ENCODE data around the gene DNER.

DNER gene

GRCh38 chr2:229417176-229417575 lies 297.2 kb downstream of the DNER start:
- H3K4me3 ChIP-seq (ENCODE audit: low read depth, low read length): no peak overlapping the region
- DNase-seq (ENCODE audit: low read depth): no peak
- TF ChIP-seq MAX (IDR thresholded peaks at IDR 0.05; ENCODE audit: low read depth, low read length) (no peak), POLR2A (IDR thresholded peaks at IDR 0.05; ENCODE audit: extremely low read depth, insufficient read length) (no peak), CTCF (IDR thresholded peaks at IDR 0.05; ENCODE audit: low read depth, low read length) (no peak), MYC (IDR thresholded peaks at IDR 0.05; ENCODE audit: low read depth, low read length) (no peak)

GRCh38 chr2:229416116-229416694 lies 298.1 kb downstream of the DNER start:
- peak; percentile 76 for DNase-seq (ENCODE audit: low read depth)
- H3K4me3 ChIP-seq (ENCODE audit: low read depth, low read length): no peak overlapping the region
- no peak for TF ChIP-seq CTCF (IDR thresholded peaks at IDR 0.05; ENCODE audit: low read depth, low read length)
- no peak for TF ChIP-seq POLR2A (IDR thresholded peaks at IDR 0.05; ENCODE audit: extremely low read depth, insufficient read length)
- TF ChIP-seq MAX (IDR thresholded peaks at IDR 0.05; ENCODE audit: low read depth, low read length): no peak
- peak; percentile 15; the same call in 1 of the 2 replicates for TF ChIP-seq MYC (IDR thresholded peaks at IDR 0.05; ENCODE audit: low read depth, low read length)

GRCh38 chr2:229414631-229415030 lies 299.7 kb downstream of the DNER start:
- H3K4me3 ChIP-seq (ENCODE audit: low read depth, low read length): no peak overlapping the region
- TF ChIP-seq CTCF (IDR thresholded peaks at IDR 0.05; ENCODE audit: low read depth, low read length) (no peak), MAX (IDR thresholded peaks at IDR 0.05; ENCODE audit: low read depth, low read length) (no peak), POLR2A (IDR thresholded peaks at IDR 0.05; ENCODE audit: extremely low read depth, insufficient read length) (no peak), MYC (IDR thresholded peaks at IDR 0.05; ENCODE audit: low read depth, low read length) (no peak)
- DNase-seq (ENCODE audit: low read depth): no peak

- no peak overlapping the region for H3K4me3 ChIP-seq (ENCODE audit: low read depth, low read length)
- TF ChIP-seq CTCF (IDR thresholded peaks at IDR 0.05; ENCODE audit: low read depth, low read length): no peak
- TF ChIP-seq MAX (IDR thresholded peaks at IDR 0.05; ENCODE audit: low read depth, low read length): no peak
- TF ChIP-seq MYC (IDR thresholded peaks at IDR 0.05; ENCODE audit: low read depth, low read length): no peak
- no peak for TF ChIP-seq POLR2A (IDR thresholded peaks at IDR 0.05; ENCODE audit: extremely low read depth, insufficient read length)
- DNase-seq (ENCODE audit: low read depth): no peak
Observed at GRCh38 chr2:229412686-229413085, 301.7 kb downstream of the DNER start.

- DNase-seq (ENCODE audit: low read depth): no peak
- H3K4me3 ChIP-seq (ENCODE audit: low read depth, low read length): no peak overlapping the region
- TF ChIP-seq MAX (IDR thresholded peaks at IDR 0.05; ENCODE audit: low read depth, low read length): no peak
- no peak for TF ChIP-seq CTCF (IDR thresholded peaks at IDR 0.05; ENCODE audit: low read depth, low read length)
- no peak for TF ChIP-seq MYC (IDR thresholded peaks at IDR 0.05; ENCODE audit: low read depth, low read length)
- no peak for TF ChIP-seq POLR2A (IDR thresholded peaks at IDR 0.05; ENCODE audit: extremely low read depth, insufficient read length)
Observed at GRCh38 chr2:229410946-229411345, 303.4 kb downstream of the DNER start.

Data from NB4 (cell line).